ENCODE measurements around the gene CLCA1.

CLCA1 gene

GRCh38 chr1:86477682-86478081 is 9.0 kb downstream of the CLCA1 start:
- Histone ChIP-seq H3K9me3 (ENCODE audit: insufficient read depth, low read depth, low read length) (no peaks in the 10 kb centered on the region), H3K18ac (ENCODE audit: low read length) (no peak overlapping the region), H2BK5ac (ENCODE audit: low read depth, low read length, poor library complexity) (no peak overlapping the region), H3K27me3 (ENCODE audit: insufficient read depth, low read length) (no peaks in the 10 kb centered on the region), H2AFZ (ENCODE audit: insufficient read depth, low read length, poor library complexity) (no peak overlapping the region), H3K36me3 (ENCODE audit: control insufficient read depth in 1 of 2, insufficient read depth in 2 of 2, low read length in 2 of 2) (no peaks in the 10 kb centered on the region), H4K12ac (ENCODE audit: low read depth, low read length) (no peak overlapping the region), H2AK5ac (ENCODE audit: low read length) (no peak overlapping the region), H3K79me2 (ENCODE audit: control insufficient read depth, insufficient read depth, low read length, poor library complexity) (no peaks in the 10 kb centered on the region), H3K27ac (ENCODE audit: low read depth, low read length) (no peak overlapping the region), H2BK12ac (ENCODE audit: low read length) (no peak overlapping the region), H3K4ac (ENCODE audit: low read depth, low read length) (no peak overlapping the region), H2BK120ac (ENCODE audit: insufficient read depth, low read length, poor library complexity) (no peak overlapping the region), H3K4me1 (ENCODE audit: control insufficient read depth in 1 of 2, insufficient read depth in 2 of 2, low read length in 2 of 2) (no peaks in the 10 kb centered on the region), H3K79me1 (ENCODE audit: low read length) (no peaks in the 10 kb centered on the region), H3K23ac (ENCODE audit: low read length) (no peak overlapping the region), H4K91ac (ENCODE audit: low read depth, low read length) (no peak overlapping the region), H3K4me3 (ENCODE audit: low read depth, low read length) (no peak overlapping the region), H3K4me2 (ENCODE audit: low read length) (no peak overlapping the region), H3K14ac (ENCODE audit: low read length) (no peak overlapping the region), H4K8ac (ENCODE audit: low read depth, low read length) (no peak overlapping the region), H3K9ac (ENCODE audit: low read length) (no peak overlapping the region)
- WGBS (ENCODE audit: extremely low coverage, insufficient coverage, insufficient read length), result no CpG with 5 or more reads among the region's 4 CpGs
- DNase-seq, result no peak

GRCh38 chr1:86478416-86479156 is 9.9 kb downstream of the CLCA1 start:
- Histone ChIP-seq H3K27me3 (ENCODE audit: insufficient read depth, low read length) (no peaks in the 10 kb centered on the region), H3K79me2 (ENCODE audit: control insufficient read depth, insufficient read depth, low read length, poor library complexity) (no peaks in the 10 kb centered on the region), H4K91ac (ENCODE audit: low read depth, low read length) (no peak overlapping the region), H4K12ac (ENCODE audit: low read depth, low read length) (no peak overlapping the region), H3K4ac (ENCODE audit: low read depth, low read length) (no peak overlapping the region), H2BK12ac (ENCODE audit: low read length) (no peak overlapping the region), H3K36me3 (ENCODE audit: control insufficient read depth in 1 of 2, insufficient read depth in 2 of 2, low read length in 2 of 2) (no peaks in the 10 kb centered on the region), H3K4me3 (ENCODE audit: low read depth, low read length) (no peak overlapping the region), H3K23ac (ENCODE audit: low read length) (no peak overlapping the region), H4K8ac (ENCODE audit: low read depth, low read length) (no peak overlapping the region), H2AK5ac (ENCODE audit: low read length) (no peak overlapping the region), H3K4me1 (ENCODE audit: control insufficient read depth in 1 of 2, insufficient read depth in 2 of 2, low read length in 2 of 2) (no peaks in the 10 kb centered on the region), H2BK120ac (ENCODE audit: insufficient read depth, low read length, poor library complexity) (no peak overlapping the region), H3K14ac (ENCODE audit: low read length) (no peak overlapping the region), H3K27ac (ENCODE audit: low read depth, low read length) (no peak overlapping the region), H3K9me3 (ENCODE audit: insufficient read depth, low read depth, low read length) (no peaks in the 10 kb centered on the region), H3K4me2 (ENCODE audit: low read length) (no peak overlapping the region), H2AFZ (ENCODE audit: insufficient read depth, low read length, poor library complexity) (no peak overlapping the region), H2BK5ac (ENCODE audit: low read depth, low read length, poor library complexity) (no peak overlapping the region), H3K9ac (ENCODE audit: low read length) (no peak overlapping the region), H3K18ac (ENCODE audit: low read length) (no peak overlapping the region), H3K79me1 (ENCODE audit: low read length) (no peaks in the 10 kb centered on the region)
- no peak for DNase-seq
- no CpG with 5 or more reads among the region's 5 CpGs for WGBS (ENCODE audit: extremely low coverage, insufficient coverage, insufficient read length)

DNA sequence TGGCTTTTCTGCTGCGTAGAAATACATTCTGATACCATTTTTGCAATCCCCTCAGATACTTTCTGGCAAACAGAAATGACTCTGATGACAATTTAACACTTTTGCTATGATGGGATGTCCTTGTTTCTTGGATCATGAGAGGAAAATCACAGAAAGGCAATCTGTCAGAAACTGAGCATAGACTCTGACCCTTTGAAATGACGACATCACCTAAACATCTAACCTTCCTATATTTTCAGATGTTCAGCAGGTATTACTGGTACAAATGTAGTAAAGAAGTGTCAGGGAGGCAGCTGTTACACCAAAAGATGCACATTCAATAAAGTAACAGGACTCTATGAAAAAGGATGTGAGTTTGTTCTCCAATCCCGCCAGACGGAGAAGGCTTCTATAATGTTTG is 13.2 kb downstream of the CLCA1 start:
- H3K4me2 ChIP-seq (ENCODE audit: low read length), result no peak overlapping the region
- no peak overlapping the region for H3K14ac ChIP-seq (ENCODE audit: low read length)
- WGBS (ENCODE audit: extremely low coverage, insufficient coverage, insufficient read length), result no CpG with 5 or more reads among the region's 4 CpGs
- H3K36me3 ChIP-seq (ENCODE audit: control insufficient read depth in 1 of 2, insufficient read depth in 2 of 2, low read length in 2 of 2), result no peaks in the 10 kb centered on the region
- no peak overlapping the region for H3K4ac ChIP-seq (ENCODE audit: low read depth, low read length)
- H3K4me1 ChIP-seq (ENCODE audit: control insufficient read depth in 1 of 2, insufficient read depth in 2 of 2, low read length in 2 of 2), result no peaks in the 10 kb centered on the region
- no peak overlapping the region for H3K4me3 ChIP-seq (ENCODE audit: low read depth, low read length)
- H3K27me3 ChIP-seq (ENCODE audit: insufficient read depth, low read length), result no peaks in the 10 kb centered on the region
- H2BK5ac ChIP-seq (ENCODE audit: low read depth, low read length, poor library complexity), result no peak overlapping the region
- H3K9me3 ChIP-seq (ENCODE audit: insufficient read depth, low read depth, low read length), result no peaks in the 10 kb centered on the region
- H2BK120ac ChIP-seq (ENCODE audit: insufficient read depth, low read length, poor library complexity), result no peak overlapping the region
- H3K79me2 ChIP-seq (ENCODE audit: control insufficient read depth, insufficient read depth, low read length, poor library complexity), result no peaks in the 10 kb centered on the region
- no peak overlapping the region for H3K9ac ChIP-seq (ENCODE audit: low read length)
- no peak for DNase-seq
- no peak overlapping the region for H3K18ac ChIP-seq (ENCODE audit: low read length)
- no peak overlapping the region for H2AK5ac ChIP-seq (ENCODE audit: low read length)
- H4K91ac ChIP-seq (ENCODE audit: low read depth, low read length), result no peak overlapping the region
- no peak overlapping the region for H3K23ac ChIP-seq (ENCODE audit: low read length)
- no peak overlapping the region for H4K8ac ChIP-seq (ENCODE audit: low read depth, low read length)
- H3K79me1 ChIP-seq (ENCODE audit: low read length), result no peaks in the 10 kb centered on the region
- H4K12ac ChIP-seq (ENCODE audit: low read depth, low read length), result no peak overlapping the region
- no peak overlapping the region for H3K27ac ChIP-seq (ENCODE audit: low read depth, low read length)
- no peak overlapping the region for H2AFZ ChIP-seq (ENCODE audit: insufficient read depth, low read length, poor library complexity)
- H2BK12ac ChIP-seq (ENCODE audit: low read length), result no peak overlapping the region

GRCh38 chr1:86487131-86487810 is 18.5 kb downstream of the CLCA1 start:
- Histone ChIP-seq H3K27me3 (ENCODE audit: insufficient read depth, low read length) (no peaks in the 10 kb centered on the region), H3K4me2 (ENCODE audit: low read length) (no peak overlapping the region), H3K9ac (ENCODE audit: low read length) (no peak overlapping the region), H3K79me1 (ENCODE audit: low read length) (no peaks in the 10 kb centered on the region), H3K14ac (ENCODE audit: low read length) (no peak overlapping the region), H3K9me3 (ENCODE audit: insufficient read depth, low read depth, low read length) (no peaks in the 10 kb centered on the region), H4K12ac (ENCODE audit: low read depth, low read length) (no peak overlapping the region), H2BK12ac (ENCODE audit: low read length) (no peak overlapping the region), H3K4ac (ENCODE audit: low read depth, low read length) (no peak overlapping the region), H4K91ac (ENCODE audit: low read depth, low read length) (no peak overlapping the region), H2AFZ (ENCODE audit: insufficient read depth, low read length, poor library complexity) (no peak overlapping the region), H3K36me3 (ENCODE audit: control insufficient read depth in 1 of 2, insufficient read depth in 2 of 2, low read length in 2 of 2) (no peaks in the 10 kb centered on the region), H3K79me2 (ENCODE audit: control insufficient read depth, insufficient read depth, low read length, poor library complexity) (no peaks in the 10 kb centered on the region), H4K8ac (ENCODE audit: low read depth, low read length) (no peak overlapping the region), H3K27ac (ENCODE audit: low read depth, low read length) (no peak overlapping the region), H3K18ac (ENCODE audit: low read length) (no peak overlapping the region), H2AK5ac (ENCODE audit: low read length) (no peak overlapping the region), H2BK5ac (ENCODE audit: low read depth, low read length, poor library complexity) (no peak overlapping the region), H3K4me1 (ENCODE audit: control insufficient read depth in 1 of 2, insufficient read depth in 2 of 2, low read length in 2 of 2) (no peaks in the 10 kb centered on the region), H2BK120ac (ENCODE audit: insufficient read depth, low read length, poor library complexity) (no peak overlapping the region), H3K4me3 (ENCODE audit: low read depth, low read length) (no peak overlapping the region), H3K23ac (ENCODE audit: low read length) (no peak overlapping the region)
- WGBS (ENCODE audit: extremely low coverage, insufficient coverage, insufficient read length), result no CpG with 5 or more reads among the region's 4 CpGs
- no peak for DNase-seq

All from trophoblast cell (in vitro differentiated cells and primary cell).